Stimulated activated CD8-positive, alpha-beta memory T cell treated with anti-CD3 and anti-CD28 coated beads, Interleukin-15, amount 100 ng/mL, for 48 hours (primary cell): ENCODE results near the gene PLEKHA7.
"Not testable (repeated sequence)": the region's sequence is repeated elsewhere in the genome, so short reads cannot be mapped to it uniquely, and the experiment has no call there.

Experiments used
- DNase-seq, 2 donors: peaks; one replicate each; pipeline ENCODE4 v3.0.0-alpha.2; 2020; ENCODE audit warnings: low read depth in 2 of 2

Gene PLEKHA7

GRCh38 chr11:17005646-17006045, 8.6 kb downstream of the PLEKHA7 start:
- no peak for DNase-seq

GRCh38 chr11:17004486-17005148, 9.6 kb downstream of the PLEKHA7 start:
- DNase-seq: no peak

- no peak for DNase-seq
These were observed 10.8 kb downstream of the PLEKHA7 start for GRCh38 chr11:17003426-17003825.

- no peak for DNase-seq
These were observed 11.7 kb downstream of the PLEKHA7 start for GRCh38 chr11:17002543-17002942.

- no peak for DNase-seq
These were observed 12.4 kb downstream of the PLEKHA7 start for GRCh38 chr11:17001806-17002205.

- DNase-seq: no peak
These were observed 13.2 kb downstream of the PLEKHA7 start for GRCh38 chr11:17000987-17001386.

GRCh38 chr11:17000253-17000652, 14.0 kb downstream of the PLEKHA7 start:
- DNase-seq: not testable (repeated sequence)

- DNase-seq: no peak
These were observed 15.1 kb downstream of the PLEKHA7 start for GRCh38 chr11:16999116-16999515.

- DNase-seq: no peak
These were observed 16.6 kb downstream of the PLEKHA7 start for GRCh38 chr11:16997624-16998023.

GRCh38 chr11:16993495-16993894, 20.7 kb downstream of the PLEKHA7 start:
- no peak for DNase-seq

GRCh38 chr11:16992846-16993245, 21.4 kb downstream of the PLEKHA7 start:
- no peak for DNase-seq

GRCh38 chr11:16989554-16989953, 24.7 kb downstream of the PLEKHA7 start:
- DNase-seq: no peak

GRCh38 chr11:16987205-16987568, 27.0 kb downstream of the PLEKHA7 start:
- no peak for DNase-seq

GRCh38 chr11:16986434-16987204, 27.6 kb downstream of the PLEKHA7 start:
- DNase-seq: peak; percentile 41 to 50

- no peak for DNase-seq
These were observed 28.9 kb downstream of the PLEKHA7 start for GRCh38 chr11:16985297-16985696.

GRCh38 chr11:16984229-16984628, 30.0 kb downstream of the PLEKHA7 start:
- no peak for DNase-seq

GRCh38 chr11:16982809-16983208, 31.4 kb downstream of the PLEKHA7 start:
- no peak for DNase-seq

- DNase-seq: no peak
These were observed 31.9 kb downstream of the PLEKHA7 start for GRCh38 chr11:16982256-16982671.

GRCh38 chr11:16981651-16982194, 32.5 kb downstream of the PLEKHA7 start:
- no peak for DNase-seq

GRCh38 chr11:16979703-16980622, 34.3 kb downstream of the PLEKHA7 start:
- DNase-seq: no peak

GRCh38 chr11:16977994-16978315, 36.3 kb downstream of the PLEKHA7 start:
- DNase-seq: no peak
